Activated T-cell treated with anti-CD3 and anti-CD28 coated beads, Interleukin-2, amount 50 U/mL, for 24 hours (primary cell): ENCODE data around the gene DEDD.
A peak's percentile ranks its signal among the peaks of the same experiment; 100 is the strongest.

Source experiments
- DNase-seq: peaks from one replicate; pipeline ENCODE4 v3.0.0-alpha.2; 2020
- H3K27ac Mint-ChIP-seq: 2 replicates; pipeline ENCODE4 v1.8.0; 2020; ENCODE audit warnings: mild to moderate bottlenecking, mixed read lengths
- H3K27me3 Mint-ChIP-seq: 2 replicates; pipeline ENCODE4 v1.8.0; 2020; ENCODE audit warnings: mixed read lengths
- H3K36me3 Mint-ChIP-seq: 2 replicates; pipeline ENCODE4 v1.8.0; 2020; ENCODE audit warnings: low read depth, mixed read lengths
- H3K4me1 Mint-ChIP-seq: 2 replicates; pipeline ENCODE4 v1.8.0; 2020; ENCODE audit warnings: low read depth, mixed read lengths
- H3K4me3 Mint-ChIP-seq: 2 replicates; pipeline ENCODE4 v1.8.0; 2020; ENCODE audit warnings: mild to moderate bottlenecking, moderate library complexity, mixed read lengths
- H3K9me3 Mint-ChIP-seq: 2 replicates; pipeline ENCODE4 v1.8.0; 2020; ENCODE audit warnings: mixed read lengths

DEDD gene

GRCh38 chr1:161168906-161169305 is 36.4 kb upstream of the DEDD start:
- no peak for DNase-seq
- H3K9me3 Mint-ChIP-seq: no peaks in the 10 kb centered on the region
- peaks cover 80% of the 10 kb centered on the region for H3K36me3 Mint-ChIP-seq
- H3K27me3 Mint-ChIP-seq: no peaks in the 10 kb centered on the region
- peaks cover 49% of the 10 kb centered on the region for H3K4me1 Mint-ChIP-seq
- peak overlapping the region; percentile 12 for H3K4me3 Mint-ChIP-seq
- peak overlapping the region; percentile 57 for H3K27ac Mint-ChIP-seq

DNA sequence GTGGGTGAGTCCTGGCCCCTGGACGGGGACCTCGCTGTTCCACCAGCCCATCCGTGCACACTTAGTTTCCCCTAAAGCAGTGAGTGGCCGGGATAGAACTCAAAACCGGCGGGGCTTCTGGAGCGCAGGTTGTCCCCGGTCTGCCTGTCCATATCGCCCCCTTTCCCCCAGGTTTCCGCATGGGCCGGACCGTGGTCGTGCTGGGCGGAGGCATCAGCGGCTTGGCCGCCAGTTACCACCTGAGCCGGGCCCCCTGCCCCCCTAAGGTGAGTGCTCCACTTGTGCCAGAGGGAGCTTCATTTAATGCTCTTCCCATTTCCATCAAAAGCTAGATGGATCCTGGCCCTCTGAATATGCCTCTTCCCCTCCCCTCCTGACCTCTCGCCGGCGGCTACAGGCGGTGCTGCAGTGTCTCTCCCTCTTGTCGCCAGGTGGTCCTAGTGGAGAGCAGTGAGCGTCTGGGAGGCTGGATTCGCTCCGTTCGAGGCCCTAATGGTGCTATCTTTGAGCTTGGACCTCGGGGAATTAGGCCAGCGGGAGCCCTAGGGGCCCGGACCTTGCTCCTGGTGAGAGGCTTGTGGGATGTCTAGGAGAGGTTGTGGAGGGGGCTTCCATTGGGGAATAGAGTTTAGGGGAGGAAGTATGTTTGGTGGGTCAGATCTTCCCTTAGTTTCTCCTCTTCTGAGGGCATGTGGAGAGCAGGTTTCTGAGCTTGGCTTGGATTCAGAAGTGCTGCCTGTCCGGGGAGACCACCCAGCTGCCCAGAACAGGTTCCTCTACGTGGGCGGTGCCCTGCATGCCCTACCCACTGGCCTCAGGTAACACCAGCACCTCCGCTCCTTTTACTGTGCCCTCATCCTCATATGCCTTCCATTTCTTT is 34.4 kb upstream of the DEDD start:
- Mint-ChIP-seq H3K4me3 (peak overlapping the region; percentile 88), H3K4me1 (peaks cover 51% of the 10 kb centered on the region), H3K27ac (peak overlapping the region; percentile 97), H3K9me3 (no peaks in the 10 kb centered on the region), H3K27me3 (no peaks in the 10 kb centered on the region), H3K36me3 (peaks cover 80% of the 10 kb centered on the region)
- no peak for DNase-seq

DNA sequence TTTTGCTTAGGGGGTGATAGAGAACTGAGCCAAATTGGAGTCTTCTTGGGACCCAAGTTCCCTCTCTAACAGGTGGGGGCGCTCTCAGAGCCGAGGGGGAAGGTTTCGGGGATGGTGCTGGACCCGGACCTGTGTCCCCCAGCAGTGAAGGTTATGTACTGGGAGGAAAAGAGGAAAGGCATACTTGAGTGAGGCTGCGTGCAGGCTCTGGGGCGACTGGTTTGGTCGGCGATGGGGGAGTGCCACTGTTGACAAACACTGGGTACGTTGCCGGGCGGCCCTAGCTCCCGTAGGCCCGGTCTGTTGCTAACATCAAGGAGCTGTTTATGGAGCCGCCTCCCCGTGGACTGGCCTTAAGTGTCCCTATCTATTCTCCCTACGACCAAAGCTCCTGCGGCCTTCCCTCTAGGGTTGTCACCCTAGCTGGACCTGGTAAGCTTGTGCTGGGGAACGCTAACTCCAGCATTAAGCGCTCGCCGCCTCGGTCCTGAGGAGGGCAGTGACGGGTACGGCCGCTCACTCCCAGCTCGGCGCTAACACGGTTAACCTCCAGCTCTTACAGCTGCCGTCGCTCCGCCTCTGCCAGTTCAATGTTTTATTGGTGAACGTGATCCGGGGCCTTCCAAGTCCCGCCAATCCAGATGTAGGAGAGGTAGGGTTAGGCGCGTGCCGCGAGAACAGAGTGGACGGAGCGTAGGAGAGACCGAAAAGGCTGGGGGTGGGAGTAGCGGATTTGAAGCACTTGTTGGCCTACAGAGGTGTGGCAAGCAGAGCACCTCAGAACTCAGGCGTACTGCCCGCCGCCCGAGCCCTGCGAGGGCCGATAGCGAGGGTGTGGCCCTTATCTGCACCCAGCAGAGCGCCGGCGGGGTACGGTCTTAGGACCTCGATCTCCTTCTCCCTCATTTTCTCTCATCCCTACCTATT is 33.5 kb upstream of the DEDD start, which contains the start of gene PPOX:
Gene PPOX (plus strand): TSS at position 685 of the 927 bp plus-strand sequence. CDS start 422 bp downstream, outside the sequence.
- Mint-ChIP-seq H3K4me1 (peaks cover 60% of the 10 kb centered on the region), H3K27ac (peak within 1 kb of the TSS; percentile 97), H3K27me3 (no peaks in the 10 kb centered on the region), H3K4me3 (peak within 1 kb of the TSS; percentile 88), H3K9me3 (no peaks in the 10 kb centered on the region), H3K36me3 (peaks cover 80% of the 10 kb centered on the region)
- DNase-seq: peak; percentile 90

- Mint-ChIP-seq H3K36me3 (peaks cover 79% of the 10 kb centered on the region), H3K27ac (peak overlapping the region; percentile 97), H3K4me1 (peaks cover 70% of the 10 kb centered on the region), H3K4me3 (peak overlapping the region; percentile 88), H3K27me3 (no peaks in the 10 kb centered on the region), H3K9me3 (no peaks in the 10 kb centered on the region)
- no peak for DNase-seq
Measured at GRCh38 chr1:161164901-161165610, 32.6 kb upstream of the DEDD start.

DNA sequence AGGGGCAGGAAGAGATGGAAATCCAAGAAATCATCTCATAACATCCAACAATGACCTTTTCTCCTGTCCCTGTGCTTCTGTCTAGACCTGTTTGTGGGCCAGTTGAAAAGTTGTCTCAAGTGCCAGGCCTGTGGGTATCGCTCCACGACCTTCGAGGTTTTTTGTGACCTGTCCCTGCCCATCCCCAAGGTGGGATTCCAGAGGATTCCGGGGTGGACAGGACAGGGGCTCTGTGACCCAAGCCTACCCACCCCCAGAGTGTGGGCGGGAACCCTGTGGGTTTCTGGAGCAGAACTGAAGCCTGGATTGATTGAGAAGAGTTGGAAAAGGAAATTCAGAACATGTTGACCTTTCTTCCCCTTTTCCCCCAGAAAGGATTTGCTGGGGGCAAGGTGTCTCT is 31.3 kb upstream of the DEDD start:
- Mint-ChIP-seq H3K27me3 (no peaks in the 10 kb centered on the region), H3K9me3 (no peaks in the 10 kb centered on the region), H3K4me1 (peaks cover 74% of the 10 kb centered on the region), H3K4me3 (no peak overlapping the region), H3K27ac (peak overlapping the region; percentile 87), H3K36me3 (peaks cover 77% of the 10 kb centered on the region)
- no peak for DNase-seq

- Mint-ChIP-seq H3K27me3 (no peaks in the 10 kb centered on the region), H3K36me3 (peaks cover 79% of the 10 kb centered on the region), H3K4me3 (no peak overlapping the region), H3K4me1 (peaks cover 76% of the 10 kb centered on the region), H3K27ac (peak overlapping the region; percentile 85), H3K9me3 (no peaks in the 10 kb centered on the region)
- DNase-seq: no peak
Measured at GRCh38 chr1:161162806-161163205, 30.3 kb upstream of the DEDD start.

DNA sequence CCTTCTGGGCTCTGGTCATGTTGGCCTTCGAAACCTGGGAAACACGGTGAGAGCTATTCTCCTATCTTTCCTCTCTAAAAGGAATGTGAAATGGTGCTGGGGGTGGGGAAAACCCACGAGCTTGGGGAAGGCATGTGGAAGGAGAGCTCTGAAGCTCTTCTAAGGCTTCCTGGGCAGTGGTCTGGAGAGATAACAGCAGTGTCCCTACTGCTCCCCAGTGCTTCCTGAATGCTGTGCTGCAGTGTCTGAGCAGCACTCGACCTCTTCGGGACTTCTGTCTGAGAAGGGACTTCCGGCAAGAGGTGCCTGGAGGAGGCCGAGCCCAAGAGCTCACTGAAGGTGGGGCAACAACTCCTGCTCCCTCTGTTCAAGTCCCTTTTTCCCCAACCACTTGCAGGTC is 29.6 kb upstream of the DEDD start:
- Mint-ChIP-seq H3K27ac (peak overlapping the region; percentile 85), H3K27me3 (no peaks in the 10 kb centered on the region), H3K4me3 (no peak overlapping the region), H3K4me1 (peaks cover 70% of the 10 kb centered on the region), H3K36me3 (peaks cover 85% of the 10 kb centered on the region), H3K9me3 (no peaks in the 10 kb centered on the region)
- DNase-seq: no peak

- Mint-ChIP-seq H3K27me3 (no peaks in the 10 kb centered on the region), H3K9me3 (no peaks in the 10 kb centered on the region), H3K27ac (peak overlapping the region; percentile 85), H3K36me3 (peaks cover 85% of the 10 kb centered on the region), H3K4me3 (no peak overlapping the region), H3K4me1 (peaks cover 68% of the 10 kb centered on the region)
- DNase-seq: no peak
Measured at GRCh38 chr1:161161652-161162051, 29.2 kb upstream of the DEDD start.

- no peak for DNase-seq
- Mint-ChIP-seq H3K27me3 (no peaks in the 10 kb centered on the region), H3K27ac (peak overlapping the region; percentile 85), H3K36me3 (peaks cover 83% of the 10 kb centered on the region), H3K4me3 (peak overlapping the region; percentile 85), H3K4me1 (peaks cover 67% of the 10 kb centered on the region), H3K9me3 (no peaks in the 10 kb centered on the region)
Measured at GRCh38 chr1:161160671-161161145, 28.2 kb upstream of the DEDD start.

GRCh38 chr1:161159913-161160243 is 27.4 kb upstream of the DEDD start:
- peak overlapping the region; percentile 85 for H3K4me3 Mint-ChIP-seq
- H3K27me3 Mint-ChIP-seq: no peaks in the 10 kb centered on the region
- H3K36me3 Mint-ChIP-seq: peaks cover 85% of the 10 kb centered on the region
- no peaks in the 10 kb centered on the region for H3K9me3 Mint-ChIP-seq
- peaks cover 68% of the 10 kb centered on the region for H3K4me1 Mint-ChIP-seq
- peak overlapping the region; percentile 93 for H3K27ac Mint-ChIP-seq
- no peak for DNase-seq

DNA sequence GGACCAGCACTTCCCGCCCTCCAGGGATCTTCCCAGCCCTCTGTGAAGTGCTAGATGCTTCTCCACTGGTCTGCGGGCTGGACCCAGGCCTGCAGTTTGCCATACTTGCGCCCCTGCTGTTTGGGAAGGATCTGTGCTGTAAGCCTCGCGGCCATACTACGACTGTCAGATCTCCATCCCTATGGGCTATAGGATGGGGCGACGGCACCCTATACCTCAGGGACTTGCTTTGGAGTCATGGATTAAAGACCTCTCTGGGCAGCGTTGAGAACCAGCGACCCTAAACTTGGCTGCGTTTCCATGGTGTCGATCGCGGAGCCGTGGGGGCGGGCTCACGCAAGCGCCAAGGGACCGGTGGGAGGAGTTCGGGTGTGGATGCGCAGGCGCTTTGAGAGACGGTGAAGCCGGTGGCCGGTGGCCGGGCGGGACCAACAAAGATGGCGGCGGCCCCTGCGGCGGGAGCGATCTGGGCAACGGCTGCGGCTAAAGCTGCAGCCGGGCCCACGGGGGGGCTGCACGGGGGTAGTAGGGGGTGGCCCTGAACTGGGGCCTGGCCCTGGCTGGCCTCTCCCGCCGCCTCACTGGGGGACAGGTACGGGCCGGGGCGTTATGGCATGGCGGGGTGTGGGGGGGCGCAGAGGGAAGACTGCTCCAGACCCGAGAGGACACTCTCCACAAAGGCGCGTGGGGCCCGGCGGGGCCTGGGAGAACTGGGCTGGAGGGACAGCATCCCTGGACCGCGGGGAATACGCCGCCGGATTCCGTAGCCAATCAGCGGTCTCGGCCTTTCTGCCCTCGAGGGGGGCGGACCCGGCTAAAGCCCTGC is 26.8 kb upstream of the DEDD start, which contains the start of gene USP21:
Gene USP21 (plus strand): TSS at position 414 of the 826 bp plus-strand sequence. CDS start 1,141 bp downstream, outside the sequence.
- H3K9me3 Mint-ChIP-seq: no peaks in the 10 kb centered on the region
- peaks cover 67% of the 10 kb centered on the region for H3K4me1 Mint-ChIP-seq
- no peaks in the 10 kb centered on the region for H3K27me3 Mint-ChIP-seq
- peak within 1 kb of the TSS; percentile 93 for H3K27ac Mint-ChIP-seq
- DNase-seq: peak; percentile 96
- H3K4me3 Mint-ChIP-seq: peak within 1 kb of the TSS; percentile 85
- peaks cover 83% of the 10 kb centered on the region for H3K36me3 Mint-ChIP-seq

- peaks cover 83% of the 10 kb centered on the region for H3K36me3 Mint-ChIP-seq
- peaks cover 64% of the 10 kb centered on the region for H3K4me1 Mint-ChIP-seq
- H3K9me3 Mint-ChIP-seq: no peaks in the 10 kb centered on the region
- peak overlapping the region; percentile 85 for H3K4me3 Mint-ChIP-seq
- H3K27ac Mint-ChIP-seq: peak overlapping the region; percentile 93
- DNase-seq: no peak
- H3K27me3 Mint-ChIP-seq: no peaks in the 10 kb centered on the region
Measured at GRCh38 chr1:161158316-161159010, 26.0 kb upstream of the DEDD start.

- Mint-ChIP-seq H3K4me1 (peaks cover 64% of the 10 kb centered on the region), H3K9me3 (no peaks in the 10 kb centered on the region), H3K36me3 (peaks cover 77% of the 10 kb centered on the region), H3K27me3 (no peaks in the 10 kb centered on the region), H3K4me3 (no peak overlapping the region), H3K27ac (peak overlapping the region; percentile 93)
- DNase-seq: no peak
Measured at GRCh38 chr1:161157867-161158266, 25.4 kb upstream of the DEDD start.
